Activated naive CD8-positive, alpha-beta T cell (primary cell): ENCODE data around the gene FIBCD1.

ENCODE experiments used
- H3K27ac Mint-ChIP-seq: one replicate; pipeline ENCODE4 v1.8.0; 2021; ENCODE audit warnings: mixed read lengths
- H3K27me3 Mint-ChIP-seq: one replicate; pipeline ENCODE4 v1.8.0; 2021; ENCODE audit warnings: mixed read lengths
- H3K36me3 Mint-ChIP-seq: one replicate; pipeline ENCODE4 v1.8.0; 2021; ENCODE audit warnings: mixed read lengths
- H3K4me1 Mint-ChIP-seq: one replicate; pipeline ENCODE4 v1.8.0; 2021; ENCODE audit warnings: low read depth, mixed read lengths
- H3K4me3 Mint-ChIP-seq: one replicate; pipeline ENCODE4 v1.8.0; 2021; ENCODE audit warnings: mild to moderate bottlenecking, mixed read lengths
- H3K9me3 Mint-ChIP-seq: one replicate; pipeline ENCODE4 v1.8.0; 2021; ENCODE audit warnings: low read depth, mixed read lengths

Gene FIBCD1

DNA sequence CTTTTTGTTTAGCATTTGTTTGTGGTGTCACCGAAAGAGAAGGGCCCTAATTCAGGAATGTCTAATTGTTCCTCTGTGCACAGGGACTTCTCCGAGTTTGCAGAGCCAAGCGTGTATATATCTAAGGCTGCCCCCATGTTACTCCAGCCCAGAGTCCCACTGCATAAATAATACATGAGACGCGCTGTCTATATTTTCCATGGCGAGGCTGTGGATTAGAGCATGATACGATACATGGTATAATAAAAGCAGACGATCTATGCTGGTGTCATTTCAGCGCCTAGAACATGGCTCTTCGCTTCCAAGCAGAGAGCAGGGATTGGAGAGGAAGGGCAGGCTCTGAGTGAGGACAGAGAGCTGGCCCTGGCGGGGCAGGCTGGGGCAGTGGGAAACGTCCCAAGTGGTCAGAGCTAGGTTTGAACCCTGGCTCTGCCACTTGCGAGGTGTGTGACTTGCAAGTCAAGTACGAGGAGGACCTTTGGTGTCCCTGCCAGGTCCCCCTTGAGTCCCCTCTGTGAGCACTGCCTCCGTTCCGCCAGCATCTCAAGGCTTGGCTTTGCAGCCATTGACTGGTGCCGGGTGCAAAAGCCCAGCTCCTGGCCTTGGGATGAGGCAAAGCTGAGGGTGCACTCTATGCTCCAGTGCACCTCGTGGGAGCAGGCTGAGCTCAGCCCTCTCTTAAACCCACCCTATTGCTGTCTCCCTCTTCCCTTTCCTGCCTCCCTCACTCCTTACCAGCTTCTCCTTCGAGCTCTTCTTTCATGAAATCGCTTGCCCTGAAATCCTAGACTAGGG lies 40.7 kb upstream of the FIBCD1 start:
- Mint-ChIP-seq H3K27ac (no peak overlapping the region), H3K4me1 (no peaks in the 10 kb centered on the region), H3K4me3 (no peak overlapping the region), H3K36me3 (no peaks in the 10 kb centered on the region), H3K9me3 (no peaks in the 10 kb centered on the region), H3K27me3 (peaks cover 5% of the 10 kb centered on the region)

DNA sequence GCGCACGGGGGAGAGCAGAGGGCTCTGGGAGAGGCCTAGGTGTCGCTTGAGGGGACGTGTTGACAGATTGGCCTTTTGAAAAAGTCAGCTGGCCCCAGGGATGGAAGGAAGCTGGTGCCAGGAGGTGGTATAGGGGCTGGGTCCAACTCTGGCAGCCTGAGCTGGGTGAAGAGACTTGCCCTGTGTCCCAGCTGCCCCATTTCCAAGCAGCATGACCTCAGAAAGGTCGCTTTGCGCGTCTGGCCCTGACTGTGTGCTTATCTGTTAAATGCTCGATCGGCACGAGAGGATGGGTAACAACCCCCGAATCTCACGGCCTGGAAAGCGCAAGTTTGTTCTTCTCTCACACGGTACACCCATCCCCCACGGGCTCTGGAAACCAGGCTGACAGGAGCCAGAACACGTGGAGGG lies 38.8 kb upstream of the FIBCD1 start:
- H3K4me3 Mint-ChIP-seq: no peak overlapping the region
- no peaks in the 10 kb centered on the region for H3K36me3 Mint-ChIP-seq

DNA sequence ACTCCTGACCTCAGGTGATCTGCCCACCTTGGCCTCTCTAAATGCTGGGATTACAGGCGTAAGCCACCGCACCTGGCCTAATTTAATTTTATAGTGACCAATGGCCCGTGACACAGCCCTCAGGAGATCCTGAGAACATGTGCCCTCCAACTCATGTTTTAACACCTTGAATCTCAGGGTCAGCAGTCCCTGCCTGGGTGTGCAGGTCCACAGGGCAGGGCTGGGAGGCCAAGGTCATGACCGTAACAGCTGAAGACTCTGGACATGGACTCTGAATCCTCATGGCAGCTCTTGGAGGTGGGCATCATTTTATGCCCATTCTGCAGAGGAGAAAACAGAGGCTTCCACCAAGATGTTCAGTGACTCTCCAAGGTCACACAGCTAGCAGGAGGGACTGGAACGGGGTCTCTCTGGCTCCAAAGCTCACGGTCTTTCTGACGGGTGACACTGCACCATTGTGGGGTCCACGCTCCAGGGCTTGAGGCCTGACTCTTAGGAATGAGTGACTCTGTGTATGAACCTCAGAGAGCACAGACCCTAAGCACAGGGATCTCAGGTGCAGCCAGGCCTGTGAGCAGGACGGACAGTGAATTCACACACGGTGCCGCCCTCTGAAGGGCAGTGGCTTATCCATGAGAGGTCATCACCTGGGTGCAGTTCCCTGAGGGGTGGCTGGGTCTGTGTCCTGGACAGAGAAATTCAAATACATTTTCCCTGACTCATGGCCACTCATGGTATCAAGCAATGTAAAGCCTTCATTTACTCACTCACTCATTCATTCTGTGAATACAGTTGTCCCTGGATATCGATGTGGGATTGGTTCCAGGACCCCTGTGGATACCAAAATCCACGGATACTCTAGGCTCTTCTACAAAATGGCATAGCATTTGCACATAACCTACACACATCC lies 37.1 kb upstream of the FIBCD1 start:
- Mint-ChIP-seq H3K4me1 (no peaks in the 10 kb centered on the region), H3K9me3 (no peaks in the 10 kb centered on the region), H3K27ac (no peak overlapping the region), H3K27me3 (peaks cover 12% of the 10 kb centered on the region), H3K4me3 (no peak overlapping the region), H3K36me3 (no peaks in the 10 kb centered on the region)

More for the DNA sequence above, 38.8 kb upstream of the FIBCD1 start:
- Mint-ChIP-seq H3K27me3 (peaks cover 5% of the 10 kb centered on the region), H3K4me1 (no peaks in the 10 kb centered on the region), H3K9me3 (no peaks in the 10 kb centered on the region), H3K27ac (no peak overlapping the region)

DNA sequence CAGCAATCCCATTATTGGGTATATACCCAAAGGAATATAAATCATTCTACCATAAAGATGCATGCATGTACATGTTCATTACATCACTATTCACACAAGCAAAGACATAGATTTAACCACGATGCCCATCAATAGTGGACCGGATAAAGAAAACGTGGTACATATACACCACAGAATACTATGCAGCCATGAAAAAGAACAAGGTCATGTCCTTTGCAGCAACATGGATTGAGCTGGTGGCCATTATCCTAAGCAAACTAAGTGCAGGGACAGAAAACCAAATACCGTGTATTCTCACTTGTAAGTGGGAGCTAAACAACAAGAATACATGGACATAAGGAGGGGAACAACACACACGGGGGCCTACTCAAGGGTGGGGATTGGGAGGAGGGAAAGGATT lies 36.1 kb upstream of the FIBCD1 start:
- H3K27ac Mint-ChIP-seq: no peak overlapping the region
- no peaks in the 10 kb centered on the region for H3K4me1 Mint-ChIP-seq
- peaks cover 10% of the 10 kb centered on the region for H3K27me3 Mint-ChIP-seq
- no peaks in the 10 kb centered on the region for H3K36me3 Mint-ChIP-seq
- no peak overlapping the region for H3K4me3 Mint-ChIP-seq
- H3K9me3 Mint-ChIP-seq: no peaks in the 10 kb centered on the region

DNA sequence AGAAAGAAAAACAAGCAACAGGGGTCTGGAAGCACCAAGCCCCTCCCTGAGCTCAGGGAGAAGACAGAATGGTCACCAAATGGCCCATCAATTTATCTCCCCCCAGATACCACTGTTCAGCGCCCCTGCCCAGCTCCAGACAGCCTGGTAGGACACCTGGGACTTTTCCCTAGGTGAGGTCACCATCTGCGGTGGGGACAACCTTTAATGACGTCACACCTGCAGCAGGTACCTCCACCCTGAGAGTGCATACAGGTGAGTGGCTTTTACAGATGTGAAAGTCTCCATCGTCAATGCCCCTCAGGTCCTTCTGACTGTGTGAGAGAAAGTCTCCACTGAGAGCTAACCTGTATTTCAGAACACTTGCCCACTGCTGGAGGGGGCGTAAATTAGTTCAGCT lies 35.6 kb upstream of the FIBCD1 start:
- H3K27ac Mint-ChIP-seq: no peak overlapping the region
- H3K36me3 Mint-ChIP-seq: no peaks in the 10 kb centered on the region
- peaks cover 9% of the 10 kb centered on the region for H3K27me3 Mint-ChIP-seq
- no peak overlapping the region for H3K4me3 Mint-ChIP-seq
- no peaks in the 10 kb centered on the region for H3K9me3 Mint-ChIP-seq
- no peaks in the 10 kb centered on the region for H3K4me1 Mint-ChIP-seq

DNA sequence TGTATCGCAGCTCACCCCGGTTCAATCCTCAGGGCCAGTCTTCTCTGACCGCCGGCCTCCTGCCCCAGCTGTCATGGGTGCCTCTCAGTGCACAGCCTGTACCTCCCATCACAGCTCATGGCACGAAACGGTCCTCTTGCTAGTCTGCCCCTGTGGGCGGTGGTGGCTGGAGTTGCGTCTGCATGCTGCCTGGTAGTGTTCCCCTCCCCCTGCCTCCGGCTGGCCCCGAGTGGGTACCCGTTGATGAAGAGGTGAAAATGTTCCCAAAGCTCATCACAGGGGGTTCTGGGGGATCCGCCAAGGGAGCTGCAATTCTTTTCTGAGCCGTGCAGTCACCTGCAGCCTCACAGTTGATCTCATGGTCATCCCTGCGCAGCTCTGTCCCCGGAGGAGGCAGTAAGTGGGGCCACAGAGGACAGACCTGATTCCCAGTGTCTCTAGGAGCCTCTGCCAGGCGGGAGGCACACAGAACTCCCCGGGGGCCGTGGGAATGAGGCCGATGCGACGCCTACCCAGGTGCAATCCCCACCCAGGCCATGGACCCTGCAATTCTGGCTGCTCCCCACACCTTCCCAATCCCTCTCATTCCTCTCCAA lies 34.7 kb upstream of the FIBCD1 start:
- Mint-ChIP-seq H3K27me3 (peaks cover 7% of the 10 kb centered on the region), H3K27ac (no peak overlapping the region), H3K4me3 (no peak overlapping the region), H3K4me1 (no peaks in the 10 kb centered on the region), H3K9me3 (no peaks in the 10 kb centered on the region), H3K36me3 (no peaks in the 10 kb centered on the region)

DNA sequence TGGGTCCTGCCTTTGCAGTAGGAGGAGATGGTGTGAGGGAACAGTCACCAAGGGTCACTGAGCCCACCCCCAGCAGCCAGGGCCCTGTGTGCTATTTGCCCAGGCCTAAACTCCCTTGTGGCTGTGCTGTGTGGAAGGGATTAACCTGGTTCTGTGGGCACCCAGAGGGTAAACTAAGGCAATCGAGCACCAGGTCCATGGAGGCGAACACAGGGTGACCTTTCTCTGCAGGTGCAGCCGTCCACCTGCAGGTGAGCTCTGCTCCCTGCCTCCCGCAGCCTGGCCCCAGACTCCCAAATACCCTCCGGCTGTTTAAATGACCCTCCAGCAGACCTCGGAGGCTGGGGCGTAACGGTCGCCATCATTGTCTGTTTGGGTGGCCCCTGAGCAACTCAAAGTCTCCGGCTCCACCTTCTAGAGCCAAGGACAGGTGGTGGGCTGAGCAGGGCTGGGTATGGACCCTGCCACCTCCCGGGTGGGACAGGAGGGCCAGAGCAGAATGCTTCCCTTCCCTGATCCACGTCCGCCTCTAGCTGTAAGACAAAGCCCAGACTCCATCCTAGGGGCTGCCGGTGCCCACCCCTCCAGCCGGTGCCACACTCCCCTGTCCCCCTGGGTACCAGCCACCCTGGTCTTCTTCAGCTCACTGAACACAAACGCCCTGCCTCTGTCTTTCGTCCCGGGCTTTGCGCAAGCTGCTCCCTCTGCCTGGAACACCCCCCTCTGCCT lies 34.1 kb upstream of the FIBCD1 start:
- Mint-ChIP-seq H3K27me3 (peaks cover 7% of the 10 kb centered on the region), H3K27ac (no peak overlapping the region), H3K4me3 (no peak overlapping the region), H3K9me3 (no peaks in the 10 kb centered on the region), H3K36me3 (no peaks in the 10 kb centered on the region), H3K4me1 (no peaks in the 10 kb centered on the region)

- Mint-ChIP-seq H3K4me3 (no peak overlapping the region), H3K9me3 (no peaks in the 10 kb centered on the region), H3K4me1 (no peaks in the 10 kb centered on the region), H3K27me3 (peaks cover 7% of the 10 kb centered on the region), H3K36me3 (no peaks in the 10 kb centered on the region), H3K27ac (no peak overlapping the region)
Measured at GRCh38 chr9:130972277-130972956, 33.4 kb upstream of the FIBCD1 start.

GRCh38 chr9:130971294-130971849 lies 32.3 kb upstream of the FIBCD1 start:
- Mint-ChIP-seq H3K9me3 (no peaks in the 10 kb centered on the region), H3K27ac (no peak overlapping the region), H3K4me3 (no peak overlapping the region), H3K27me3 (peaks cover 9% of the 10 kb centered on the region), H3K36me3 (no peaks in the 10 kb centered on the region), H3K4me1 (no peaks in the 10 kb centered on the region)

- Mint-ChIP-seq H3K9me3 (no peaks in the 10 kb centered on the region), H3K27ac (no peak overlapping the region), H3K27me3 (peaks cover 9% of the 10 kb centered on the region), H3K36me3 (no peaks in the 10 kb centered on the region), H3K4me1 (no peaks in the 10 kb centered on the region), H3K4me3 (no peak overlapping the region)
Measured at GRCh38 chr9:130970855-130971254, 31.8 kb upstream of the FIBCD1 start.

GRCh38 chr9:130970052-130970451 lies 31.0 kb upstream of the FIBCD1 start:
- Mint-ChIP-seq H3K4me3 (no peak overlapping the region), H3K27ac (no peak overlapping the region), H3K27me3 (peaks cover 9% of the 10 kb centered on the region), H3K4me1 (no peaks in the 10 kb centered on the region), H3K36me3 (no peaks in the 10 kb centered on the region), H3K9me3 (no peaks in the 10 kb centered on the region)

DNA sequence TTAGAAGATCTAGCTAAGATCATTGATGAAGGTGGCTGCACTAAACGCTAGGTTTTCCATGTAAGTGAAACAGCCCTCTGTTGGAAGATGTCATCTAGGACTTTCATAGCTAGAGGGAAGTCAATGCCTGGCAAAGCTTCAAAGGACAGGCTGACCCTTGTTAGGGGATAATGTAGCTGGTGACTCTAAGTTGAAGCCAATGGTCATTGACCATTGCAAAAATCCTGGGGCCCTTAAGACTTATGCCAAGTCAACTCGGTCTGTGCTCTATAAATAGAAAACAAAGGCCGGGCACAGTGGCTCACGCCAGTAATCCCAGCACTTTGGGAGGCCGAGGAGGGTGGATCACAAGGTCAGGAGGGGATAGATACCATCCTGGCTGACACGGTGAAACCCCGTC lies 26.6 kb upstream of the FIBCD1 start:
- no peak overlapping the region for H3K27ac Mint-ChIP-seq
- no peaks in the 10 kb centered on the region for H3K4me1 Mint-ChIP-seq
- H3K9me3 Mint-ChIP-seq: no peaks in the 10 kb centered on the region
- H3K27me3 Mint-ChIP-seq: peaks cover 2% of the 10 kb centered on the region
- no peak overlapping the region for H3K4me3 Mint-ChIP-seq
- no peaks in the 10 kb centered on the region for H3K36me3 Mint-ChIP-seq

GRCh38 chr9:130963916-130964315 lies 24.9 kb upstream of the FIBCD1 start:
- Mint-ChIP-seq H3K4me3 (no peak overlapping the region), H3K36me3 (no peaks in the 10 kb centered on the region), H3K27me3 (peaks cover 2% of the 10 kb centered on the region), H3K27ac (no peak overlapping the region), H3K4me1 (peaks cover under 1% of the 10 kb centered on the region), H3K9me3 (no peaks in the 10 kb centered on the region)

- Mint-ChIP-seq H3K27me3 (peaks cover 2% of the 10 kb centered on the region), H3K4me1 (peaks cover 2% of the 10 kb centered on the region), H3K9me3 (no peaks in the 10 kb centered on the region), H3K27ac (no peak overlapping the region), H3K4me3 (no peak overlapping the region), H3K36me3 (no peaks in the 10 kb centered on the region)
Measured at GRCh38 chr9:130963337-130963908, 24.4 kb upstream of the FIBCD1 start.
